Stomach (tissue), 4 donors: Measurements from ENCODE around the gene PIAS1.

Experiments used
- POLR2A ChIP-seq, 4 donors: fragments of 450-650 bp; IDR thresholded peaks; one replicate each; pipeline ENCODE4 v1.6.1; 2016; ENCODE audit warnings: antibody characterized with exemption in 4 of 4, control low read depth in 2 of 4, mild to moderate bottlenecking in 1 of 4, moderate library complexity in 1 of 4
- POLR2AphosphoS5 ChIP-seq, 3 donors: sonication (generic); formaldehyde crosslinking; IDR thresholded peaks; one replicate each; pipeline ENCODE4 v1.6.1; 2016; ENCODE audit warnings: antibody characterized with exemption in 3 of 3

GRCh38 chr15:68203956-68204355 lies 149.8 kb downstream of the PIAS1 start:
- TF ChIP-seq POLR2A (IDR thresholded peaks at IDR 0.05) = no peak
- no peak for TF ChIP-seq POLR2AphosphoS5 (IDR thresholded peaks at IDR 0.05)
